GM18526 (cell line): ENCODE measurements around the gene OOSP3.

ENCODE experiments used
- POLR2A ChIP-seq: IDR thresholded peaks from 3 replicates; pipeline ENCODE4 v1.6.1; 2011; ENCODE audit not compliant: insufficient read length; ENCODE audit errors: extremely low read depth

The OOSP3 gene

GRCh38 chr11:59918987-59919589 is 40.5 kb downstream of the OOSP3 start:
- no peak for TF ChIP-seq POLR2A

- TF ChIP-seq POLR2A, result no peak
Measured at GRCh38 chr11:59923813-59924212, 45.2 kb downstream of the OOSP3 start.

GRCh38 chr11:59931688-59932087 is 53.1 kb downstream of the OOSP3 start:
- TF ChIP-seq POLR2A, result no peak

DNA sequence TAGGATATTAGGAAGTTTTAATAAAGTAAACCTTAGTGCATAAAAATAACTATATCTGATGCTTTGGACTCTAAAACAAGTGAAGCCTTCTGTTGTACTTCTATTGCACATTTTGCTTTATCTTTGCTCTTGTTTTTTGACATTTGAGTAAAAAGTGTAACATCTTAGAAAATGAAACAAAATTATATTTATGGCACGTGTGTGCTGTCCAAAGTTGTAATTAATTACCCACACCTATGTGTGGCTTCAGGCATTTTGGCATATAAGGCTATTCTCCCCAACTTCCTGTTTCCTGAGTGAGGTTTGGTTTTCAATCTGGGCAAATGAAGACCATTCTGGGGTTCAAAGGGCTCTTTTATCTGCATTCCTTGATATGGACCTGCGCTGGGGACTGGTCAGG is 59.5 kb downstream of the OOSP3 start, which contains the start of gene OOSP1:
OOSP1 (plus strand) TSS at position 301 of the 400 bp plus-strand sequence; CDS start at position 324, 23 bp downstream.
- no peak for TF ChIP-seq POLR2A

DNA sequence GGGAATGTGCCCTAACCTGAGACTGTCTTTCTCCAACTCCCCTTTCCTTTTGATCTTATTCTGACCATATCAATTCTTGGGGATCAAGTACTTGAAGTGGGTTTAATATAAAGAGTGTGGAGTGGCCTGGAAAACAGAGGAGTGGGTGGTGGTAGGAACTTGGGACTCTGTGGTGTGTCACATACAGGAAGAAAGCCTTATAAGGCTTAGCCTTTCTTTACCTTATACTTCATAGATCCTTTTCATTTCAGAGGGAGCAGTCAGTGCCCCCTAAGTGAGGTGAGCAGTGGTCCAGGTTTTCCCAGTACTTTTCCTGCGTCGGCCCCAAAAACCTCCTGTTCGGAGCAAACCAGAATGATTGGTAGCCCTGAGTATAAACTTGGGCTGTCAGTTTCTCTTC is 60.1 kb downstream of the OOSP3 start:
- no peak for TF ChIP-seq POLR2A

DNA sequence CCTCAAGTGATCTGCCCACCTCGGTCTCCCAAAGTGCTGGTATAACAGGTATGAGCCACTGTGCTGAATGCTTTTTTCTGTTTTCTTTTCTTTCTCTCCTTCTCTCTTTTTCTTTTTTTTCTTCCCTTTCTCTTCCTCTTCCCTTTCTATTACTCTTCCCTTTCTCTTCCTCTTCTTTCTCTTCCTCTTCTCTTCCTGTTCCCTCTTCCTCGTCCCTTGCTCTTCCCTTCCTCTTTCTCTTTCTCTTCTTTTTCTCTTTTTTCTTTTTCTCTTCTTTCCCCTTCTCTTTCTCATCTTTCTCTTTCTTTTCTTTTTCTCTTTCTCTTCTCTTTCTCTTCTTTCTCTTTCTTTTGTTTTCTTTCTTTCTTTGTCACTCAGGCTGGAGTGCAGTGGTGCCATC is 60.9 kb downstream of the OOSP3 start:
- no peak for TF ChIP-seq POLR2A

- TF ChIP-seq POLR2A, result no peak
Measured at GRCh38 chr11:59941091-59941490, 62.5 kb downstream of the OOSP3 start.

DNA sequence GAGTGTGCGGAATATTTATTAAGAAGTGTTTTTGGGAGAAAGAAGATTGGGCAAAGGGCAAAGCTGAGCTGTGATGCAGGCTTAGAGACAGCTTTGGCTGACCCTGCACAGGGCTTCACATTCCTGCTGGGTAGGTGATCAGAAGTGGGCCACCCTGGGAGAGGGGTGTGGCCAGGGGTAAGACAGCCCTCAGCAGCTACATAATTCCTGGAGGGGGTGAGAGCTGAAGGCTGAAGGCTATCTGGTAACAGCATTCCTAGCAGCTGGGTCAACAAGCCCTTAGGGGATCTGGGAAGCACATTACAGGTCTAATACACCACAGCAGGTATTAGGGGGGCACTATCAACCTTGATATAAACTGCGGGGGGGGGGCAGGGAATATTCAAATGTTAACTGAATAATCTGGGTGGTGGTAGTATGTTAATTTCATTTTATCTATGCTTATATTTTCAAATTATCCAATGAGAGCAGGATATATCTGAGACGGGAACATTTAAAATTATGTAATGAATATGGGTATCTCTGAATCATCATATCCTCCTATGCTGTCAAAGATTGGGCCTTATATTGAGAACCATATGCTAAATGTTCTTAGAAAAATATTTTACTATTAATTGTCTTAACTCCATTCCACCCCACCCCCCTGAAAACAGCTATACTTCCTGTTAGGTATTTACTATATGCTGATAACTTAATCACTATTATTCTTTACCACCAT is 65.6 kb downstream of the OOSP3 start:
- no peak for TF ChIP-seq POLR2A

GRCh38 chr11:59944720-59945119 is 66.1 kb downstream of the OOSP3 start:
- TF ChIP-seq POLR2A, result no peak
